HepG2 (cell line): Measurements from ENCODE around the gene SPACA4. TPM values are rescaled to one million over a fixed set of nuclear protein-coding genes. Genes with fewer than 3 reads are reported as not detected.

ENCODE experiments used
- CC2D1A ChIP-seq: sonication (generic); formaldehyde crosslinking; IDR thresholded peaks from 2 replicates; pipeline ENCODE4 v1.8.1; 2023; ENCODE audit warnings: mild to moderate bottlenecking, missing genetic modification reagents
- CCAR2 ChIP-seq: fragments of 200-400 bp; formaldehyde crosslinking; optimal IDR thresholded peaks from 2 replicates; pipeline ENCODE3; 2018; ENCODE audit warnings: low read depth, mild to moderate bottlenecking, low read length, moderate library complexity
- CEBPG ChIP-seq: IDR thresholded peaks from 2 replicates; pipeline ENCODE4 v1.6.1; 2016
- GLI4 ChIP-seq: sonication (generic); formaldehyde crosslinking; IDR thresholded peaks from 2 replicates; pipeline ENCODE4 v1.5.1; 2020; ENCODE audit warnings: missing genetic modification reagents, mild to moderate bottlenecking, moderate library complexity, borderline replicate concordance
- HES4 ChIP-seq: sonication (generic); formaldehyde crosslinking; IDR thresholded peaks from 2 replicates; pipeline ENCODE4 v1.9.0; 2021; ENCODE audit warnings: mild to moderate bottlenecking, missing genetic modification reagents, borderline replicate concordance
- JUNB ChIP-seq: sonication (generic); formaldehyde crosslinking; IDR thresholded peaks from 2 replicates; pipeline ENCODE4 v1.8.0; 2022; ENCODE audit warnings: missing genetic modification reagents, mild to moderate bottlenecking, borderline replicate concordance
- KDM1A ChIP-seq: IDR thresholded peaks from 2 replicates; pipeline ENCODE4 v1.6.1; 2016; ENCODE audit warnings: missing compliant biosample characterization
- KMT2B ChIP-seq: IDR thresholded peaks from 2 replicates; pipeline ENCODE4 v1.6.1; 2016; ENCODE audit warnings: missing genetic modification reagents, missing compliant biosample characterization
- LBX2 ChIP-seq: sonication (generic); formaldehyde crosslinking; IDR thresholded peaks from 2 replicates; pipeline ENCODE4 v1.5.0; 2020; ENCODE audit warnings: missing genetic modification reagents, mild to moderate bottlenecking, borderline replicate concordance
- MLX ChIP-seq: IDR thresholded peaks from 2 replicates; pipeline ENCODE4 v1.6.1; 2016
- PATZ1 ChIP-seq: sonication (generic); formaldehyde crosslinking; IDR thresholded peaks from 2 replicates; pipeline ENCODE4 v1.4.0; 2020; ENCODE audit warnings: missing genetic modification reagents
- PITX1 ChIP-seq: sonication (generic); formaldehyde crosslinking; IDR thresholded peaks from 2 replicates; pipeline ENCODE4 v1.5.1; 2020; ENCODE audit warnings: mild to moderate bottlenecking, missing genetic modification reagents
- RCOR2 ChIP-seq: IDR thresholded peaks from 2 replicates; pipeline ENCODE4 v1.6.1; 2016; ENCODE audit warnings: missing biosample characterization, missing genetic modification reagents
- SAFB2 ChIP-seq: sonication (generic); formaldehyde crosslinking; IDR thresholded peaks from 2 replicates; pipeline ENCODE4 v1.5.1; 2020; ENCODE audit warnings: missing genetic modification reagents, low read depth, mild to moderate bottlenecking, borderline replicate concordance
- SAP130 ChIP-seq: IDR thresholded peaks from 2 replicates; pipeline ENCODE4 v1.6.1; 2016; ENCODE audit warnings: low read depth
- SP1 ChIP-seq, 2 experiments: fragments of 450-650 bp in 1 of 2; sonication (generic) in 1 of 2; formaldehyde crosslinking in 1 of 2; IDR thresholded peaks; 2 replicates each; pipeline versions ENCODE4 v1.4.0 to v1.6.1; 2016 to 2020; ENCODE audit warnings: missing genetic modification reagents in 1 of 2
- TEAD3 ChIP-seq: optimal IDR thresholded peaks from 2 replicates; pipeline ENCODE3; 2016; ENCODE audit warnings: borderline replicate concordance
- TFAP4 ChIP-seq: sonication (generic); IDR thresholded peaks from 2 replicates; pipeline ENCODE4 v1.6.1; 2016; ENCODE audit warnings: low read depth, borderline replicate concordance
- TRIM24 ChIP-seq: sonication (generic); formaldehyde crosslinking; IDR thresholded peaks from 2 replicates; pipeline ENCODE4 v1.8.0; 2022; ENCODE audit warnings: mild to moderate bottlenecking, missing genetic modification reagents
- WIZ ChIP-seq: sonication (generic); formaldehyde crosslinking; IDR thresholded peaks from 2 replicates; pipeline ENCODE4 v1.5.1; 2020; ENCODE audit warnings: mild to moderate bottlenecking, missing genetic modification reagents
- ZBTB3 ChIP-seq: sonication (generic); formaldehyde crosslinking; IDR thresholded peaks from 2 replicates; pipeline ENCODE4 v1.4.0; 2020; ENCODE audit warnings: low read depth, mild to moderate bottlenecking, moderate library complexity, missing genetic modification reagents, borderline replicate concordance
- ZNF362 ChIP-seq: sonication (generic); formaldehyde crosslinking; IDR thresholded peaks from 2 replicates; pipeline ENCODE4 v1.4.0; 2020; ENCODE audit warnings: missing genetic modification reagents, mild to moderate bottlenecking, borderline replicate concordance
- ZNF468 ChIP-seq: sonication (generic); formaldehyde crosslinking; IDR thresholded peaks from 2 replicates; pipeline ENCODE4 v1.8.0; 2022; ENCODE audit warnings: mild to moderate bottlenecking, moderate library complexity, missing genetic modification reagents
- ZNF563 ChIP-seq: sonication (generic); formaldehyde crosslinking; IDR thresholded peaks from 2 replicates; pipeline ENCODE4 v1.8.0; 2022; ENCODE audit warnings: mild to moderate bottlenecking, moderate library complexity, missing genetic modification reagents
- ZNF580 ChIP-seq: IDR thresholded peaks from 2 replicates; pipeline ENCODE4 v1.6.1; 2016; ENCODE audit warnings: low read depth, borderline replicate concordance
- ZSCAN31 ChIP-seq: sonication (generic); formaldehyde crosslinking; IDR thresholded peaks from 2 replicates; pipeline ENCODE4 v1.5.0; 2020; ENCODE audit warnings: low read depth, mild to moderate bottlenecking, missing genetic modification reagents
- polyA plus RNA-seq, 8 experiments: library from polyadenylated mRNA; depleted of rRNA in 3 of 8; stranded (reverse) in 7 of 8; unstranded in 1 of 8; fragments of >200 nt; fragmentation: Illumina TruSeq in 4 of 8; extraction: Trizol in 4 of 8; gene quantifications; 2 replicates each; pipeline versions ENCODE4 v1.2.1 to v1.2.3, GENCODE V29; 2011 to 2016; ENCODE audit warnings: low read depth in 4 of 8, missing spikeins in 1 of 8, mixed read lengths in 1 of 8; ENCODE audit not compliant: insufficient read depth in 1 of 8
- total RNA-seq, 5 experiments: library from RNA; depleted of rRNA; stranded (reverse); fragments of >200 nt; fragmentation: Illumina TruSeq; extraction: Trizol; gene quantifications; 2 replicates each; pipeline ENCODE4 v1.2.3, GENCODE V29; 2016; ENCODE audit warnings: low read depth in 1 of 5

Gene SPACA4
- total and polyA plus RNA-seq, 2 of the 13 experiments (the other 11 are each of a cell fraction or from before 2014, with no cell fraction given), result not detected

GRCh38 chr19:48571378-48572162, 35.0 kb upstream of the SPACA4 start (continued):
- TF ChIP-seq CEBPG (CRISPR knock-in tag) (no peak), LBX2 (CRISPR knock-in tag) (no peak), GLI4 (CRISPR knock-in tag) (no peak), PITX1 (CRISPR knock-in tag) (no peak), TRIM24 (CRISPR knock-in tag) (no peak), HES4 (CRISPR knock-in tag) (no peak), RCOR2 (CRISPR knock-in tag) (no peak), ZBTB3 (CRISPR knock-in tag) (no peak), MLX (CRISPR knock-in tag) (no peak), ZNF362 (CRISPR knock-in tag) (peak; percentile 56; the same call in 1 of the 2 replicates), CCAR2 (no peak), KDM1A (peak; percentile 64; the same call in 1 of the 2 replicates), WIZ (CRISPR knock-in tag) (no peak), TEAD3 (peak; percentile 45), ZNF580 (CRISPR knock-in tag) (no peak; the same call in 1 of the 2 replicates), TFAP4 (no peak), PATZ1 (peak; percentile 6; the same call in 1 of the 2 replicates), ZNF468 (CRISPR knock-in tag) (no peak), SP1 (IDR thresholded peaks at IDR 0.05) (no peak), SP1 (CRISPR knock-in tag; IDR thresholded peaks at IDR 0.05) (no peak), ZNF563 (CRISPR knock-in tag) (no peak), JUNB (CRISPR knock-in tag) (no peak), KMT2B (peak; percentile 22; the same call in 1 of the 2 replicates), SAP130 (CRISPR knock-in tag) (peak; percentile 31; the same call in 1 of the 2 replicates), CC2D1A (no peak), SAFB2 (no peak), ZSCAN31 (no peak)
